Gastrocnemius medialis (tissue), 4 donors: ENCODE measurements around the gene OST4.

Experiments
- CTCF ChIP-seq, 5 experiments: fragments of 450-650 bp in 3 of 5; fragments of 200-600 bp in 2 of 5; sonication (generic) in 2 of 5; IDR thresholded peaks in 4 of 5; conservative IDR thresholded peaks in 1 of 5; 1 replicate in 4 of 5; 2 replicates in 1 of 5; pipeline ENCODE4 v1.5.1; 2016 to 2019; ENCODE audit warnings: antibody characterized with exemption in 5 of 5, mild to moderate bottlenecking in 3 of 5, moderate library complexity in 3 of 5
- POLR2A ChIP-seq, 2 donors: fragments of 450-650 bp; IDR thresholded peaks; one replicate each; pipeline ENCODE4 v1.6.1; 2017; ENCODE audit warnings: antibody characterized with exemption in 2 of 2, mild to moderate bottlenecking in 2 of 2, moderate library complexity in 2 of 2

- TF ChIP-seq POLR2A (IDR thresholded peaks at IDR 0.05) (no peak), CTCF (IDR thresholded peaks at IDR 0.05 in 4 of 5, conservative IDR thresholded peaks at IDR 0.05 in 1 of 5) (no peak)
Measured at GRCh38 chr2:27105981-27106380, 34.5 kb upstream of the OST4 start.
